Vagina (tissue), 2 donors: ENCODE data around the gene KLB. TPM values are rescaled to one million over a fixed set of nuclear protein-coding genes. Genes with fewer than 3 reads are reported as not detected.

Source experiments
- DNase-seq, 2 donors: peaks; one replicate each; pipeline ENCODE4 v3.0.0-alpha.2; 2017; ENCODE audit errors: extremely low spot score in 2 of 2
- H3K27ac ChIP-seq: fragments of 200-600 bp; sonication (generic); one replicate; pipeline ENCODE4 v1.5.1; 2019
- H3K27me3 ChIP-seq: fragments of 200-600 bp; sonication (generic); one replicate; pipeline ENCODE4 v1.5.1; 2019
- H3K36me3 ChIP-seq, 2 donors: fragments of 200-600 bp; sonication (generic); one replicate each; pipeline ENCODE4 v1.5.1; 2017 to 2019
- H3K4me1 ChIP-seq: fragments of 200-600 bp; sonication (generic); one replicate; pipeline ENCODE4 v1.5.1; 2019
- H3K4me3 ChIP-seq, 2 donors: fragments of 200-600 bp; sonication (generic); 1 replicate in 1 of 2; 2 replicates in 1 of 2; pipeline ENCODE4 v1.5.1; 2016 to 2019
- H3K9me3 ChIP-seq: fragments of 200-600 bp; sonication (generic); one replicate; pipeline ENCODE4 v1.5.1; 2019
- CTCF ChIP-seq, 3 experiments: fragments of 450-650 bp in 2 of 3; fragments of 200-600 bp in 1 of 3; sonication (generic) in 1 of 3; IDR thresholded peaks; one replicate each; pipeline ENCODE4 v1.5.1; 2017 to 2019; ENCODE audit warnings: antibody characterized with exemption in 3 of 3, mild to moderate bottlenecking in 2 of 3, moderate library complexity in 2 of 3
- POLR2A ChIP-seq, 2 donors: fragments of 450-650 bp; IDR thresholded peaks; one replicate each; pipeline ENCODE4 v1.6.1; 2017; ENCODE audit warnings: antibody characterized with exemption in 2 of 2, mild to moderate bottlenecking in 2 of 2, moderate library complexity in 2 of 2
- POLR2AphosphoS5 ChIP-seq, 2 donors: sonication (generic); formaldehyde crosslinking; IDR thresholded peaks; one replicate each; pipeline ENCODE4 v1.9.0; 2017; ENCODE audit warnings: antibody characterized with exemption in 2 of 2, mild to moderate bottlenecking in 2 of 2, low read depth in 1 of 2; ENCODE audit not compliant: insufficient read depth in 1 of 2
- intact Hi-C: fragments of 100-400 bp; cut with DNase I; formaldehyde crosslinking; loops from one replicate; pipeline ENCODE4 v1.15.1; 2023
- total RNA-seq: library from RNA; depleted of rRNA; stranded (reverse); fragments of >200 nt; gene quantifications from one replicate; pipeline ENCODE4 v1.2.3, GENCODE V29; 2016

KLB gene
- total RNA-seq, 1 donor from 2014 or later: 1.2 TPM

- Histone ChIP-seq H3K27ac (no peak overlapping the region), H3K4me1 (no peaks in the 10 kb centered on the region), H3K27me3 (no peaks in the 10 kb centered on the region), H3K4me3 (no peak overlapping the region), H3K9me3 (no peaks in the 10 kb centered on the region), H3K36me3 (no peaks in the 10 kb centered on the region)
- DNase-seq: no peak
- intact Hi-C loops: no loop called here
- TF ChIP-seq POLR2AphosphoS5 (IDR thresholded peaks at IDR 0.05; ENCODE audit: insufficient read depth in 1 of 2, low read depth in 1 of 2) (no peak), POLR2A (IDR thresholded peaks at IDR 0.05) (no peak)
Observed at GRCh38 chr4:39484582-39485272, 78.0 kb downstream of the KLB start.

DNA sequence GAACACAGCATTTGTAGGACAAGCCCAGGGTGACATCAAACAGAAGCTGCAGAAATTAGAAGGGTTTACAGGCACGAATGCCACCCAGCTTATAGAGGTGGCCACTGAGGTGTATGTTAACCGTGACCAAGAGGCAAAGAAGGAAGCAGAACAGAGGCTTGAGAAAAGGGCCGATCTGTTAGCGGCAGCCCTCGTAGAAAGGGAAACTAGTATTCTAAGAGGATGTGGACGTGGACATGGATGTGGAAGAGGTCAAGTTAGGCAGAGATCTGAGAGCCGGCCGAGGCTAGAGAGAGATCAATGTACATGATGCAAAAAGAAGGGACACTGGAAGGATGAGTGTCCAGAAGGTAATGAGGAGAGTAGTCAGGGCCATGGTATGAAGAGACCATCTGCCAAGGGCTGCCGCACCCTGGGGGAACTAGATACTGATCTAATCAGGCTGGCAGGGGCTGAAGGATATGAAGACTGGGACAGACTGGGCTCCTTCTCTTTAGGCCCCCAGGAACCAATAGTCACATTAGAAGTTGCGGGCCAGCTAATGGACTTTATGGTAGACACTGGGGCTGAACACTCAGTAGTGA, 79.6 kb downstream of the KLB start:
- H3K27me3 ChIP-seq: no peaks in the 10 kb centered on the region
- H3K36me3 ChIP-seq: no peaks in the 10 kb centered on the region
- H3K4me1 ChIP-seq: no peaks in the 10 kb centered on the region
- no peak overlapping the region for H3K4me3 ChIP-seq
- H3K9me3 ChIP-seq: no peaks in the 10 kb centered on the region
- no peak for TF ChIP-seq POLR2A (IDR thresholded peaks at IDR 0.05)
- TF ChIP-seq POLR2AphosphoS5 (IDR thresholded peaks at IDR 0.05; ENCODE audit: insufficient read depth in 1 of 2, low read depth in 1 of 2): no peak
- no peak for TF ChIP-seq CTCF (IDR thresholded peaks at IDR 0.05)
- no peak for DNase-seq
- intact Hi-C loops: no loop called here
- no peak overlapping the region for H3K27ac ChIP-seq

DNA sequence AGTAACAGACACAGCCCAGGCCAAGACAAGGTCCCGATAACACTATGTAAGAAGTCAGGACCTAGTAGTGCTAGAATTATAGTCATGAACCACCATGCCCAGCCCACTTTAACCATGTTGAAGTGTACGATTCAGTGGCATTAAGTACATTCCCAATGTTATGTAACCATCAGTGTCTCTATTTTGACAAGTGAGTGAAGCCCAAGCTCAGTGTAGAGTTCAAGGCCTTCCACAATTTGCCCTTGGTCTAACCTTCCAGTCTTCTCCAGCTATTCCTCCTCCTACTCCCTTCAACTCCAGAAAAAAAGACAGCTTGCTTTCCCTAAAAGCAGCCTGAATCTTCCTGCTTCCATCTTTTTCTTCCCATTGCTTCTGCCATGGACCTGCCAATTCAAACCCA, 83.6 kb downstream of the KLB start:
- intact Hi-C loops: no loop called here
- TF ChIP-seq POLR2AphosphoS5 (IDR thresholded peaks at IDR 0.05; ENCODE audit: insufficient read depth in 1 of 2, low read depth in 1 of 2) (no peak), POLR2A (IDR thresholded peaks at IDR 0.05) (no peak), CTCF (IDR thresholded peaks at IDR 0.05) (no peak)

GRCh38 chr4:39494354-39494753, 87.6 kb downstream of the KLB start:
- TF ChIP-seq POLR2AphosphoS5 (IDR thresholded peaks at IDR 0.05; ENCODE audit: insufficient read depth in 1 of 2, low read depth in 1 of 2): no peak
- no peak for TF ChIP-seq POLR2A (IDR thresholded peaks at IDR 0.05)
- no peak for TF ChIP-seq CTCF (IDR thresholded peaks at IDR 0.05)
- Histone ChIP-seq H3K4me3 (no peak overlapping the region), H3K4me1 (no peaks in the 10 kb centered on the region), H3K27me3 (no peaks in the 10 kb centered on the region), H3K36me3 (no peaks in the 10 kb centered on the region), H3K27ac (no peak overlapping the region), H3K9me3 (no peaks in the 10 kb centered on the region)
- DNase-seq: no peak
- intact Hi-C loops: no loop called here

More for the DNA sequence above, 83.6 kb downstream of the KLB start:
- Histone ChIP-seq H3K27ac (no peak overlapping the region), H3K36me3 (no peaks in the 10 kb centered on the region), H3K9me3 (no peaks in the 10 kb centered on the region), H3K4me1 (no peaks in the 10 kb centered on the region), H3K27me3 (no peaks in the 10 kb centered on the region), H3K4me3 (no peak overlapping the region)
- no peak for DNase-seq

DNA sequence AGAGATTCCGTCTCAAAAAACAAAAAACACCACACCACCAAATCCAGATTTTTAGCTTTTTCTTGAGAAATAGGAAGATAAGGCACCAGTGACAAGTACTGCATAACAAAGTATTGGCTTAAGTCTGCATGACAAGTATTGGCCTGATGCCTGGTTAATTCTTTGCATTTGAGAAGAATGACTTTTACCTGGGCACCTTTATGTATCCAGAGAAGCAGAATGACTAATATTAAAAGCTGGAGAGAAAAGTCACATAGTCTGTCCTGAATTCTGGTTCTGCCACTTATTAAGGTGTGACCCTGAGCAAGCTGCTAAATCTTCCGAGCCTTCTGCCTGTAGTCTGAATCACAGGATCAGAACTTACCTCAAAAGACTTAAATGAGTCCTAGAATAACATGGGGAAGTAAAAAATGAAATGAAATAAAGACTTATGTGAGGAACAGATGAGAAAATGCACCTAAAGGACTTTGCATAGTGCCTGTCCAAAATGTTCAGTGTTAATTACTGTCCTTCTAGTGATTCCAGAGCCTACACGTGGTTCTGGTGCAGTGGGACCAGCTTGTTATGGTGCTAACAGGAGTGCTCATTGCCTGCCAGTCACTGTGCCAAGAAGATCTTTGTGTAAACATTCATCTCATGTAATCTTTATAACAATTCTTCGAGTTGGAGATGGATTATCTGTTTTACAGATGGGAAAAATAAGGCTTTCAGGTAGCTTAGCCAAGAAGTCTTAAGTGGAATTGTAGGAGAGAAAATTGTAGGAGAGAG, 88.9 kb downstream of the KLB start:
- Histone ChIP-seq H3K27me3 (no peaks in the 10 kb centered on the region), H3K9me3 (no peaks in the 10 kb centered on the region), H3K36me3 (no peaks in the 10 kb centered on the region), H3K4me1 (no peaks in the 10 kb centered on the region), H3K27ac (no peak overlapping the region), H3K4me3 (no peak overlapping the region)
- TF ChIP-seq POLR2AphosphoS5 (IDR thresholded peaks at IDR 0.05; ENCODE audit: insufficient read depth in 1 of 2, low read depth in 1 of 2) (peak in 1 of 2 donors; percentile 39), CTCF (IDR thresholded peaks at IDR 0.05) (no peak), POLR2A (IDR thresholded peaks at IDR 0.05) (no peak)
- no peak for DNase-seq
- intact Hi-C loops: no loop called here
